ENCODE measurements around the gene DLG5. TPM values are rescaled to one million over a fixed set of nuclear protein-coding genes. Genes with fewer than 3 reads are reported as not detected.
"Not testable (repeated sequence)": the region's sequence is repeated elsewhere in the genome, so short reads cannot be mapped to it uniquely, and the experiment has no call there.

DLG5 gene
- total RNA-seq, 2 donors from 2014 or later = 26.1 to 47.5 TPM

DNA sequence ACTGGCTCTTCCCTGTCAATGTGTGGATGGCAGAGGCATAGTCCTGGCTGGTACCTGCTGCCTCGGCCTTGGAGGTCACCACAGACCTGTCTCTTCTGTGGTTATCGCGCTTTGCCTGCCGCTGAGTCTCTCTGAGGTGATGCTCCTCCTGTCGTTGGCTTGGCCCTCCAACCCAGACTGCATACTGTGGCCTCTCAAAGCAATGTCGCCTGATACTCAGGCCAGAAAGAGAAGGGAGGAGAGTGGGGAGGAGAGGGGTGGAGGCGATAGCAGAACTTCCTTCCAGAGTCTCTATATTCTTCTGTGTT, 155.7 kb downstream of the DLG5 start:
- no peaks in the 10 kb centered on the region for H3K27me3 ChIP-seq
- no peak overlapping the region for H3K4me3 ChIP-seq
- H3K9me3 ChIP-seq = no peaks in the 10 kb centered on the region
- no peak overlapping the region for H3K9ac ChIP-seq (ENCODE audit: low read depth in 2 of 2, low read length in 2 of 2)
- no peak for TF ChIP-seq CTCF (IDR thresholded peaks at IDR 0.05)
- DNase-seq = no peak
- no peaks in the 10 kb centered on the region for H3K4me1 ChIP-seq
- H3K36me3 ChIP-seq = no peaks in the 10 kb centered on the region
- no peak overlapping the region for H3K27ac ChIP-seq
- intact Hi-C loops (cut with DNase I) = no loop called here

GRCh38 chr10:77770081-77770867, 156.3 kb downstream of the DLG5 start:
- no peak overlapping the region for H3K9ac ChIP-seq (ENCODE audit: low read depth in 2 of 2, low read length in 2 of 2)
- no peak overlapping the region for H3K4me3 ChIP-seq
- no peak for TF ChIP-seq CTCF (IDR thresholded peaks at IDR 0.05)
- no peaks in the 10 kb centered on the region for H3K4me1 ChIP-seq
- intact Hi-C loops (cut with DNase I) = no loop called here
- DNase-seq = no peak
- no peaks in the 10 kb centered on the region for H3K36me3 ChIP-seq
- H3K27ac ChIP-seq = no peak overlapping the region
- H3K27me3 ChIP-seq = no peaks in the 10 kb centered on the region
- H3K9me3 ChIP-seq = no peaks in the 10 kb centered on the region

- DNase-seq = no peak
- H3K4me1 ChIP-seq = no peaks in the 10 kb centered on the region
Measured at GRCh38 chr10:77768039-77768438, 158.5 kb downstream of the DLG5 start.

GRCh38 chr10:77763453-77764430, 162.8 kb downstream of the DLG5 start:
- H3K36me3 ChIP-seq = no peaks in the 10 kb centered on the region
- H3K9me3 ChIP-seq = no peaks in the 10 kb centered on the region
- H3K27ac ChIP-seq = no peak overlapping the region
- no peaks in the 10 kb centered on the region for H3K27me3 ChIP-seq
- peak; percentile 40 for DNase-seq
- intact Hi-C loops (cut with DNase I) = no loop called here
- TF ChIP-seq CTCF (IDR thresholded peaks at IDR 0.05) = no peak
- H3K4me3 ChIP-seq = no peak overlapping the region
- no peak overlapping the region for H3K9ac ChIP-seq (ENCODE audit: low read depth in 2 of 2, low read length in 2 of 2)
- H3K4me1 ChIP-seq = no peaks in the 10 kb centered on the region

More at GRCh38 chr10:77768039-77768438, 158.5 kb downstream of the DLG5 start:
- Histone ChIP-seq H3K9me3 (no peaks in the 10 kb centered on the region), H3K9ac (ENCODE audit: low read depth in 2 of 2, low read length in 2 of 2) (no peak overlapping the region), H3K27ac (no peak overlapping the region), H3K4me3 (no peak overlapping the region), H3K36me3 (no peaks in the 10 kb centered on the region), H3K27me3 (no peaks in the 10 kb centered on the region)
- intact Hi-C loops (cut with DNase I) = no loop called here
- no peak for TF ChIP-seq CTCF (IDR thresholded peaks at IDR 0.05)

GRCh38 chr10:77758406-77758805, 168.1 kb downstream of the DLG5 start:
- H3K27me3 ChIP-seq; H3K27ac ChIP-seq; H3K4me1 ChIP-seq; H3K36me3 ChIP-seq; H3K9me3 ChIP-seq; DNase-seq; H3K9ac ChIP-seq (ENCODE audit: low read depth in 2 of 2, low read length in 2 of 2); H3K4me3 ChIP-seq: not testable (repeated sequence)
- intact Hi-C loops (cut with DNase I) = loop anchor here (5.0 kb wide), 1 partner anchor 41 kb away; no protein-coding TSS in a partner anchor
